ENCODE measurements around the gene GPC1.

GRCh38 chr2:240463866-240464481, 28.5 kb downstream of the GPC1 start:
- TF ChIP-seq, protein P1, sequence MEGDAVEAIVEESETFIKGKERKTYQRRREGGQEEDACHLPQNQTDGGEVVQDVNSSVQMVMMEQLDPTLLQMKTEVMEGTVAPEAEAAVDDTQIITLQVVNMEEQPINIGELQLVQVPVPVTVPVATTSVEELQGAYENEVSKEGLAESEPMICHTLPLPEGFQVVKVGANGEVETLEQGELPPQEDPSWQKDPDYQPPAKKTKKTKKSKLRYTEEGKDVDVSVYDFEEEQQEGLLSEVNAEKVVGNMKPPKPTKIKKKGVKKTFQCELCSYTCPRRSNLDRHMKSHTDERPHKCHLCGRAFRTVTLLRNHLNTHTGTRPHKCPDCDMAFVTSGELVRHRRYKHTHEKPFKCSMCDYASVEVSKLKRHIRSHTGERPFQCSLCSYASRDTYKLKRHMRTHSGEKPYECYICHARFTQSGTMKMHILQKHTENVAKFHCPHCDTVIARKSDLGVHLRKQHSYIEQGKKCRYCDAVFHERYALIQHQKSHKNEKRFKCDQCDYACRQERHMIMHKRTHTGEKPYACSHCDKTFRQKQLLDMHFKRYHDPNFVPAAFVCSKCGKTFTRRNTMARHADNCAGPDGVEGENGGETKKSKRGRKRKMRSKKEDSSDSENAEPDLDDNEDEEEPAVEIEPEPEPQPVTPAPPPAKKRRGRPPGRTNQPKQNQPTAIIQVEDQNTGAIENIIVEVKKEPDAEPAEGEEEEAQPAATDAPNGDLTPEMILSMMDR (IDR thresholded peaks at IDR 0.05 in 8 of 11, conservative IDR thresholded peaks at IDR 0.05 in 3 of 11): no peak
- TF ChIP-seq POLR2A (IDR thresholded peaks at IDR 0.05): no peak
